Muscle of back (tissue), 11 donors: Measurements from ENCODE around the gene TTC12. TPM values are rescaled to one million over a fixed set of nuclear protein-coding genes. Genes with fewer than 3 reads are reported as not detected.

Experiments
- DNase-seq, 3 donors: peaks; one replicate each; pipeline versions ENCODE4 v3.0.0 to v3.0.0-alpha.2; 2013
- polyA plus RNA-seq, 10 donors: library from polyadenylated mRNA; unstranded; fragments of 120-200 nt; gene quantifications; one replicate each; pipeline ENCODE4 v1.2.1, GENCODE V29; 2013; ENCODE audit not compliant: insufficient read length in 10 of 10

The TTC12 gene
- polyA plus RNA-seq, 10 donors = 4.4 to 14.2 (median 8.9) TPM

GRCh38 chr11:113329725-113330124, 15.3 kb downstream of the TTC12 start:
- no peak for DNase-seq

DNA sequence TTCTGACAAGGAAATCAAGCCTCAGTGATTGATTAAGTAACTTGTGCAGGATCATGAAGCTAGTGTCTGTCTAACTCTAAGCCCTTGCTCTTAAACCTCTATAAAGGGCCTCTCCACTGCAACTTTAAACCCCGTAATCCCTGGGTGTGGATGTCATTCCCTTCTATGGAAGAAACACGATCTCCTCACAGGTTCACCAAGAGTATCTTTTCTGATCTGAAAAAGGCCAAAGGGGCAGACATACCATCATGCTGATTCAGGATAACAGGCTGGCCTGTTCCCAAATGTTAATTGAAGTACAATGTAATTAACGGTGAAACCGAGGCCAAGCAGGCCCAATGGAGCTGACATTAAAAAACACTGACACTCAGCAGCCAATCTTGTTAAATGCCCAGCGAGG, 17.1 kb downstream of the TTC12 start:
- DNase-seq = no peak

- DNase-seq = peak in 2 of 3 donors; percentile 17 to 50
Measured at GRCh38 chr11:113332023-113332422, 17.6 kb downstream of the TTC12 start.

GRCh38 chr11:113332638-113333329, 18.4 kb downstream of the TTC12 start:
- DNase-seq = no peak

GRCh38 chr11:113334183-113334582, 19.8 kb downstream of the TTC12 start:
- no peak for DNase-seq

- no peak for DNase-seq
Measured at GRCh38 chr11:113338730-113339129, 24.3 kb downstream of the TTC12 start.

DNA sequence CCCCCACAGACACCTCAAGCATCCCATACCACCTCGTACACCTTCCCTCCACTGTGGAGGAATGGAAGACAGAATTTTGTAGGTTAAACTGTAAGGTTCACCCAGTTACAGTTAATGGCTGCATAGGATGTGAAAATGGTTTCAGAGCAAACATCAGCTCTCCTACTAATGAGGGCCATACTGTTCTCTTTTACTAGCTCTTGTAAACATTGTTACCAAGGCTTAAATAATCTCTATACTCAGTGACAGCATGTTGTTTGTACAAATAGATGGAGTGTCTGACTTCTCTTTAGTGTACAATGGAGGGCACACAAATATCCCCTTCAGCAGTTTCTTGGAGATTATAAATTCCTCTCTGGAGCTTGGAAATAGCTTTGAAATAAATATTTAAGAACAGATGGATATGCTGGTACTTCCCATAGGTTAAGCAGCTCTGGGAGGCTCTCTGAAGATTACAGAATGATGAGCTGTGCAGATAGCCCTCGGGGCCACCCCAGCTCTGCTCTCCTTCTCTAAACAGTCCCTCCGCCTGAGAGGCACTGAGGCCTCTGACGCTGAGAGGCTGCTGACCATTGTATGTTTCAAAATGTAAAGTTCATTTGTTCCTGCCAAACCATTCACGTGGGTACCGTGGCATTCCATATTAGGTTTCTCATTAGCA, 25.7 kb downstream of the TTC12 start:
- no peak for DNase-seq

GRCh38 chr11:113341388-113342165, 27.2 kb downstream of the TTC12 start:
- DNase-seq = no peak

DNA sequence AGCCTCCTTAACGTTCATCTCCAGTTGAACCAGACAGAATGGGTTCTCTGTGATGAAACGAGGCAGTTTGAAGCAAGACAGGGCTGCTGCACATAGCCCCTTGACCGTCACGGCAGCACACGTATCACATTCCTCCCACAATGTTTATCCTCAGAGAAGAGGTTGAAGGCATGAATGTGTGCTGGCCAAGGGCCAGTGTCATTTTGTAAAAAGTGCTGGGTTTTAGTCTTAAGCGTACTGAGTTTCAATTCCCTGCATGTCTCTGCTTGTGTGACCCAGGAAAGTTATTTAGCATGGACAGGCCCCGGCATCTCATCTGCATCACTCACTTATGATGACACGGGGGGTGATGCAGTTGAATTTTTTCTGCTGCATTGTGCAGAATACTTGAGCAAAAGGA, 31.6 kb downstream of the TTC12 start:
- DNase-seq = no peak

DNA sequence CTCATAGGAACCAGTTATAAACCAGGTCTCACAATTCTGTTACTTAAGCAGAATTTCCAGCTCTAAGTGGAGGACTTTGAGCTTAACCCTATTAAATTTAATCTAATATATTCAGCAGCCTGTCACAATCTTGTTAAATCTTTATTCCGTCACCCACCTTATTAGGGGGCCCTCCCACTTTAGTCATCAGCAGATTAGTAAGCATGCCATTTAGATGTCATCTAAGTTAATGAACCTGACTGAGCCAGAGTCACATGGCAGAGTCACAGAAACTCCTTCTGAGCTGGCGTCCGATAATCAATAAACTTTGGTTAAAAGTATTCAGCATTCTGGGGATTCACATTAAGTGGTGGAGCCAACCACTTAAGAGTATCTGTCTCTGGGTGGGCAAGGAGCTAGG, 35.1 kb downstream of the TTC12 start:
- DNase-seq = no peak

- no peak for DNase-seq
Measured at GRCh38 chr11:113350336-113351067, 36.1 kb downstream of the TTC12 start.

- DNase-seq = no peak
Measured at GRCh38 chr11:113351068-113351450, 36.7 kb downstream of the TTC12 start.

- DNase-seq = no peak
Measured at GRCh38 chr11:113351480-113351879, 37.1 kb downstream of the TTC12 start.

GRCh38 chr11:113356203-113356602, 41.8 kb downstream of the TTC12 start:
- DNase-seq = no peak

GRCh38 chr11:113363406-113363805, 49.0 kb downstream of the TTC12 start:
- DNase-seq = no peak

- no peak for DNase-seq
Measured at GRCh38 chr11:113363996-113364641, 49.7 kb downstream of the TTC12 start.

DNA sequence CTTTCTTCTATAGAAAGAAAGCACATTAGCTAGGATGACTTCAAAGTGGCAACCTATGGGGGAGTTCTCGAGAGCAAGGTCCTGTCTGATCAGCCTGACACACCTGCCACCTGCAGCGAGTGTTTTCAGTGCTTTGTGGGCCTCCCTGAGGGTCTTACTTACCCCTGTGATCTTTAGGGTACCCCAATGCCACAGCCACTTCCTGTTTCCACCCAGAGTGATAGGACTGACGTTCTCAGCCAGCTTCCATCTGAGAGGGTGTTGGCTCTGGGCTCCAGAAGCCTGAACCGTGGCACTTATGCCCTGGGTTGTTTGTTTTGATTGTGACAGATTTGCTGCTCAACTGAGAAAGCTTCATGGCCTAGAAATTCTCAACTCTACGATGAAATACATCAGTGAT, 51.5 kb downstream of the TTC12 start:
- no peak for DNase-seq

- no peak for DNase-seq
Measured at GRCh38 chr11:113369411-113369810, 55.0 kb downstream of the TTC12 start.

- DNase-seq = no peak
Measured at GRCh38 chr11:113370634-113371033, 56.3 kb downstream of the TTC12 start.

- DNase-seq = no peak
Measured at GRCh38 chr11:113372309-113372708, 57.9 kb downstream of the TTC12 start.

DNA sequence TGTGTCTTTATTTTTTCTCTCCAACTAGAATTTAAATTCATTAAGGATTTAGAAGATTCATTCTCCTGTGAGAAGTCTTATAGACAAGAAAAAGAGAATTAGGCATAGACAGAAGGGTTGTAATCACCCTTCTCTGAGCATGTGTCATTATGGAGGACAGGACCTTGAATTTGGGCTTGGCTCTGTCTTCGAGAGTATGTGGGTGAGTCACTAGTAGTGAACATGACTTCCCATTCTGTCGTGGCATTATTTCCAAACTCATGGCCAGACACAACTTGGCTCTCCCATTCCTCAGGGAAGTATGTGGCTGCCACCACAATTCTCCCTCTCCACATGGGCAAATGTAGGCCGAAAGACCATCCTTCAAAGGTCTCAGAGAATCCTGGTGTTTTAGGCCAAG, 58.9 kb downstream of the TTC12 start:
- DNase-seq = no peak
